ENCODE results near the gene EIF2AK3. TPM values are rescaled to one million over a fixed set of nuclear protein-coding genes. Genes with fewer than 3 reads are reported as not detected.

EIF2AK3 gene
- total RNA-seq, 1 donor from 2014 or later: 33.7 TPM

- no peak for DNase-seq
Measured at GRCh38 chr2:88540346-88540745, 86.9 kb downstream of the EIF2AK3 start.

- no peak for DNase-seq
Measured at GRCh38 chr2:88538362-88538917, 88.8 kb downstream of the EIF2AK3 start.

- no peak for DNase-seq
Measured at GRCh38 chr2:88537640-88538039, 89.6 kb downstream of the EIF2AK3 start.

- no peak for DNase-seq
Measured at GRCh38 chr2:88530081-88530480, 97.2 kb downstream of the EIF2AK3 start.

GRCh38 chr2:88521445-88522073, 105.7 kb downstream of the EIF2AK3 start:
- DNase-seq: peak; percentile 5

- no peak for DNase-seq
Measured at GRCh38 chr2:88517759-88518201, 109.5 kb downstream of the EIF2AK3 start.

Other genes starting within 250 kb of the EIF2AK3 start
- gene FOXI3, start 174.8 kb downstream of the EIF2AK3 start, total RNA-seq: 0.31 TPM
- 17.4 TPM for gene RPIA, start 64.2 kb upstream of the EIF2AK3 start, total RNA-seq

Data from tongue (tissue), 2 donors.